GM18858 (cell line): ENCODE data around the gene PPP4R3A.
"Not testable (repeated sequence)": the region's sequence is repeated elsewhere in the genome, so short reads cannot be mapped to it uniquely, and the experiment has no call there.

Source experiments
- ATAC-seq: cut with Tn5 transposase; IDR thresholded peaks from one replicate; pipeline ENCODE4 v1.9.1; 2021; ENCODE audit not compliant: unreplicated experiment

Gene PPP4R3A

DNA sequence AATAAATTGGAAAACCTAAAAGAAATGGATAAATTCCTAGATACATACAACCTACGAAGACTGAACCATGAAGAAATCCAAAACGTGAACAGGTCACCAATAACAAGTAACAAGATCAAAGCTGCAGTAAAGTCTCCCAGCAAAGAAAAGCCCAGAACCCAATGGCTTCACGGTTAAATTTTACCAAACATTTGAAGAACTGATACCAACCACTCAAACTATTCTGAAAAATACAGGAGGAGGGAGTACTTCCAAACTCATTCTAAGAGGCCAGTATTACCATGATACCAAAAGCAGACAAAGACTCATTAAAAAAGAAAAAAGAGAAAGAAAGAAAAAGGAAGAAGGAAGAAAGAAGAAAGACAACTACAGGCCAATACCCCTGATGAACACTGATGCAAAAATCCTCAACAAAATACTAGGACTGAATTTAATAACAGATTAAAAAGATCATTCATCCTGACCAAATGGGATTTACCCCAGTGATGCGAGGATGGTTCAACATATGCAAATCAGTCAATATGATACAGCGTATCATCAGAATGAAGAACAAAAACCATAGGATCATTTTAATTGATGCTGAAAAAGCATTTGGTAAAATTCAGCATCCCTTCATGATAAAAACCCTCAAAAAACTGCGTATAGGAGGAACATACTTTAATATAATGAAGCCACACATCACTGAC, 65.6 kb downstream of the PPP4R3A start:
- no peak for ATAC-seq

DNA sequence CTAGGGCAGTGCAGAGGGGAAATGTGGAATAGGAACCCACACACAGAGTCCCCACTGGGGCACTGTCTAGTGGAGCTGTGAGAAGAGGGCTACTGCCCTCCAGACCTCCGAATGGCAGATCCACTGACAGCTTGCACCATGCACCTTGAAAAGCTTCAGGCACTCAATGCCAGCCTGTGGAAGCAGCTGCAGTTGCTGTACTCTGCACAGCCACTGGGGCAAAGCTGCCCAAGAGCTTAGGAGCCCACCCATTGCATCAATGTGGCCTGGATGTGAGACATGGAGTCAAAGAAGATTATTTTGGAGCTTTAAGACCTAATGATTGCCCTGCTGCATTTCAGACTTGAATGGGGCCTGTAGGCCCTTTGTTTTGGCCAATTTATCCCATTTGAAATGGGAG, 70.8 kb downstream of the PPP4R3A start:
- no peak for ATAC-seq

DNA sequence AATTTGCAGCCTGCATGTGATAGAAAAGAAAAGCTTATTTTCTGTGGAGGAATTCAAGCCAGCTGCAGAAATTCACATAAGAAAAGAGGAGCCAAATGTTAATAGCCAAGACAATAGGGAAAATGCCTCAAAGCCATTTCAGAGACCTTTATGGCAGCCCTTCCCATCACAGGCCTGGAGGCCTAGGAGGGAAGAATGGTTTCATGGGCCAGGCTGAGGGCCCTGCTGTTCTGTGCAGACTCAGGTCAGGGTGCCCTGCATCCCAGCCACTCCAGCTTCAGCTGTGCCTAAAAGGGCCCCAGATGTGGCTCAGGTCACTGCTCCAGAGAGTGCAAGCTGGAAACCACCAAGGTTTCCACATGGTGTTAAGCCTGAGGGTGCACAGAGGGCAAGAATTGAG, 71.3 kb downstream of the PPP4R3A start:
- ATAC-seq: no peak

DNA sequence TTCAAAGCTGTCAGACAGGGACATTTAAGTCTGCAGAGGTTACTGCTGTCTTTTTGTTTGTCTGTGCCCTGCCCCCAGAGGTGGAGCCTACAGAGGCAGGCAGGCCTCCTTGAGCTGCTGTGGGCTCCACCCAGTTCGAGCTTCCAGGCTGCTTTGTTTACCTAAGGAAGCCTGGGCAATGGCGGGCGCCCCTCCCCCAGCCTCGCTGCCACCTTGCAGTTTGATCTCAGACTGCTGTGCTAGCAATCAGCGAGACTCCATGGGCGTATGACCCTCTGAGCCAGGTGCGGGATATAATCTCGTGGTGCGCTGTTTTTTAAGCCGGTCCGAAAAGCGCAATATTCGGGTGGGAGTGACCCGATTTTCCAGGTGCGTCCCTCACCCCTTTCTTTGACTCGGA, 73.8 kb downstream of the PPP4R3A start:
- not testable (repeated sequence) for ATAC-seq

DNA sequence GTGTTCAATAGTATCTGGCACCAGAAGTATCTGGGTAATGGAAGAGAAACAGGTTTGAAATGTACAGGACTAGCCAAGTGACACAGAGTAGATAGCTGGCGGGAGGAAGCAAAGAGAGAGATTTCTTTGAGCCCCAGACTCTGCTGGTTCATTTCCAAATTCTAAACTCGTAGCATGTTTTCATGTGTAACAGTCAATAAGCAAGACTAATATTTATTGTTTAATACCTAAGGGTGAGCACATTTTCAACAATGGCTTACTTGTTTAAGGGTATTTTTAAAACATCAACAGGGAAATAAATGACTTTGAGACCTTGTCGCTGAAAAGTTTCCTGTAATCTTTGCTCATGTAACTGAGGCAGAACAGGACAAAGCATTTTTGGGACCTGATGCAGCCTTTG, 80.7 kb downstream of the PPP4R3A start:
- ATAC-seq: no peak

DNA sequence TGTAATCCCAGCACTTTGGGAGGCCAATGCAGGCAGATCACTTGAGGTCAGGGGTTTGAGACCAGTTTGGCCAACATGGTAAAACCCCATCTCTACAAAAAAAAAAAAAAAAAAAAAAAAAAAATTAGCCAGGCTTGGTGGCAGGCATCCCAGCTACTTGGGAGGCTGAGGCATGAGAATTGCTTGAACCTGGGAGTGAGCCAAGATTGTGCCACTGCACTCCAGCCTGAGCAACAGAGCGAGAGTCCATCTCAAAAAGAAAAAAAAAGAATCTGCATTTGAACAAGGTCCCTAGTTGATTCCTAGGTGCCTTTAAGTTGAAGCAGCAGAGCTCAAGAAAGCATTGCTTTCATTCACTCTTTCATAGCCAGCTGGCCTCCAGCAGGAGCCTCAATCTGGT, 81.2 kb downstream of the PPP4R3A start:
- ATAC-seq: not testable (repeated sequence)

DNA sequence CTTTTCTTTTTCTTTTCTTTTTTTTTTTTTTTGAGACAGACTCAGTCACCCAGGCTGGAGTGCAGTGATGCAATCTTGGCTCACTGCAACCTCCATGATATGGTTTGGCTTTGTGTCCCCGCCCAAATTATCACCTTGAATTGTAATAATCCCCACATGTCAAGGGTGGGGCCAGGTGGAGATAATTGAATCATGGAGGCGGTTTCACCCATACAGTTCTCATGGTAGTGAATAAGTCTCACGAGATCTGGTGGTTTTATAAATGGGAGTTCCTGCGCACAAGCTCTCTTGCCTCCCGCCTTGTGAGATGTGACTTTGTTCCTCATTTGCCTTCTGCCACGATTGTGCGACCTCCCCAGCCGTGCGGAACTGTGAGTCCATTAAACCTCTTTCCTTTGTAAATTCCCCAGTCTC, 84.6 kb downstream of the PPP4R3A start:
- ATAC-seq: not testable (repeated sequence)

DNA sequence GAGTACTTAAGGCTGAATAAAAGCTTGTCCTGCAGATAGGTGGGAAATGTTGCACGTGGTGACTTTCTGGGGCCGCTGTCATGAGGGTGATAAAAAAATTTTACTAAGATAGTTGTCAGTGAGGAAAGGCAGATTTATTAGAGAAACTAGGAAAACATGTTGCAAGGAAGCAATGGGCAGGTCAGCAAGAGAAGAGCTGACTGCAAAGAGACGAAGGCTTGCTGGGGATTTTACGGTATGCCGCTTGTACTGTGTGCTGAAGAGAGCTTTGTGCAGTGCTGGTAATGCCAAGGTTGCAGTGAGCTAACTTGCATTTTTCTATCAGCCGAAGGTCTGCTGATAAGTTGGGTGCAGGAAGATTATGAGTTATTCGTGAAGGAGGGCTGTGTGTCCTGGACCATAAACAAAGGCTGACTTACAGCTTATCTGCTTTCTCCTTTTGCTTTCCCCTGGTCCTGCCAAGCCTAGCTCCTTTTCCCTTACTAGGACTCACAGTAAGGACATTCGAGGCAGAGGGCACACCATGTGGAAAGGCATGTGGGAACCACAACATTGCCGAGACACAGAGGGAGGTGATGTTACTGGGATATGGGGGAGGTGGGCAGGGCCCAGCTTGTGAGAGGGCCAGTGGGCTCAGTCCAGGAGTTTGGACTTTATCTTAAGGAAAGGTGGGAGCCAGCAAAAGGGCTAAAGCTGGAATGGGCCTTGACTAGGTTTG, 85.1 kb downstream of the PPP4R3A start:
- no peak for ATAC-seq

DNA sequence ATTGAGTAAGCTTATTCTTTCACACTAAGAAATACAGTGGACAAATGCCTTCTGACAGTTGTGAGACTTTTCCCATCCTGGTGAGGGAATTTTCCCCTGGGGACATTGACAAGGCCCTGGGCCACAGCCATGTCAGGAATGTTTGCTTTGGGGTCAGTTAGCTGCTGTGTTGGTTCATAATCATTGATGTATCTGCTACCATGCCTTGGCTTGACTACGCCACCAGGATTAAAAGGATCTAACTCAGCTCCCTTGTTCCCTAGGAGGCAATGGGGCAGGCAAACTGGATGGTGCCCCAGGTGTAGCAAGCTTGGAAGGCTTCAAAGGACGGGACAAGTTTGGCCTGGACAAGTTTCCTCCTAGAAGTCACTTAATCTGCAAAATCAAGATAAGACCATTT, 89.4 kb downstream of the PPP4R3A start:
- ATAC-seq: no peak

DNA sequence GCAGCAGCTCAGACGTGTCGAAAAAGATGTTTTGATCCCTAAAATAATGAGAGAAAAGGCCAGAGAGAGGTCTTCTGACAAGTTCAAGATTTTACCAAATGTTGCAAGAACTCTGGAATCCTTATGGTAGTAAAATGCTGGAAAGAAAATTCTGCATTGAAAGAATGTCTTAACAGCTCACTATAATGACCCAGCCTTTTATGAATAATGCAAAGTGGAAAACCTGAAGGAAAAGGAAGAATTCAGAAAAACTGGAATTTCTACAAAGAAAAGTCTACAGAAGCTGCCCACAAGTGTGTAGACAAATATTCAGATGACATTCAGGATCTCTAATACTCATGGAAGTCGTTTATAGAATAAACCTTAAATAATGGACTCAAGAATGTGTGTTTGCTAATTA, 90.7 kb downstream of the PPP4R3A start:
- no peak for ATAC-seq

DNA sequence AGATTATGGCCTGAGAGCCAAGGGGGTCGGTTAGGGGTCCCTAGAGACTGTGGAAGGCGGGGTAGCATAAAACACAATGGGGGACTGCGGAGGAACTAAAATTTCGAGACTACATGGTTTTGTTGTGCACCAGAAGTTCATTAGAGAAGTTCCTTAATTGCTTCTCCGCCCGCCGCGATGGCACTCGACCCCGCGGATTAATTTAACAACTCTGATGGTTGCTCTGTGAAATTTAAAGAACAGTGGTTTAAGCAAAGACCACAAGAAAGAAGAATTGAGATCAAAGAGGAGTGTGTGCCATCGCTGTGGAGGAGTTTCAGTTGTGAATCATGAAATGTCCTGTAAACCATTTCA, 91.1 kb downstream of the PPP4R3A start:
- no peak for ATAC-seq

DNA sequence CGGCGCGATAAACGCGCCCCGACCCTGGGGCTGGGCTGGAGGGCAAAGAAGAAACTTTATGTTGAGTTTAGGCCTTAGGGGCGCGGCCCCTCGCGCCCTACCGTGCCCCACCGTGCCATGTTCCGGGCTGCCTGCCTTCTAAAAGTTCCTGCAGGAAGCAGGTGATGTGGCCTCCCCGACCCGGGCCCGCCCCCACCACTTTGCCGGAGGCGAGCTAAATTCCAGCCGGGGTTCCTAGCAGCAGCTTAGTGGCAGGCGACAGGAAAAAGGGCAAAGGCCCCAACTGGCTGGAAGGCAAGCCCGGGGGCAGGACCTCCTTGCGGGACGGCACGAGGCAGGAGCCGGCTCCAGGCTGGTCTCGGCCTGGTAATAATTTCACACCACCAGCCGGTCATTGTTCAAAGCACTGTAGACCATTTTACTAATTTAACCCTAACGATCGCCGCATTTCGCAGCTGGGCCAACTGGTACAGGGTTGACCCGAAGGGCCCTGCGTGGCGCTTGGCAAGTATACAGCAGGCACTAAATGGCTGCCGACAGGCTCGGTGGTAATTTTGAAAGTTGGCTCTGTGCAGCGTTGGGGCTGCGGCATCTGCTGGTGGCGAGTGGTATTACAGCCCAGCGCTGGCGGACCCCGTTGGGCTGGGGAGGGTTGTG, 91.6 kb downstream of the PPP4R3A start:
- no peak for ATAC-seq

DNA sequence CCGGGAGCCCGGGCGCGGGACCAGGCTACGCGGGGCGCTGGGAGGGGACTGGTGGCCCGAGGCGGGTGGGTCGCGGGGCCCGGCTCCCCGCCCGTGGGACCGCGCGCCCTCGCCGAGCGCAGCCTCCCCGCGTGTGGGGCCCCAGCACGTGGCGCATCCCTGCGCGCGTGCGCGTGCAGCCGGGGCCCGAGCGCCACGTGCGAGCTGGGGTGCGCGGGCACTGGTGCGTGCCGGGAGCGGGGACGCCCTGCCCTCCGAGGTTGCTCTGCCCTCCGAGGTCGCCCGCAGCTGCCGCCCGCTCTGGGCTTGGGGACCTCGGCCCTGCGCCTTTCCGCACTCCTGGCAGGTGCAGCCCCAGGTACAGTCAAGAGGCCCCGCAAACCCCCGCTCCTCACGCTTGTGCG, 92.1 kb downstream of the PPP4R3A start:
- ATAC-seq: peak; percentile 14

DNA sequence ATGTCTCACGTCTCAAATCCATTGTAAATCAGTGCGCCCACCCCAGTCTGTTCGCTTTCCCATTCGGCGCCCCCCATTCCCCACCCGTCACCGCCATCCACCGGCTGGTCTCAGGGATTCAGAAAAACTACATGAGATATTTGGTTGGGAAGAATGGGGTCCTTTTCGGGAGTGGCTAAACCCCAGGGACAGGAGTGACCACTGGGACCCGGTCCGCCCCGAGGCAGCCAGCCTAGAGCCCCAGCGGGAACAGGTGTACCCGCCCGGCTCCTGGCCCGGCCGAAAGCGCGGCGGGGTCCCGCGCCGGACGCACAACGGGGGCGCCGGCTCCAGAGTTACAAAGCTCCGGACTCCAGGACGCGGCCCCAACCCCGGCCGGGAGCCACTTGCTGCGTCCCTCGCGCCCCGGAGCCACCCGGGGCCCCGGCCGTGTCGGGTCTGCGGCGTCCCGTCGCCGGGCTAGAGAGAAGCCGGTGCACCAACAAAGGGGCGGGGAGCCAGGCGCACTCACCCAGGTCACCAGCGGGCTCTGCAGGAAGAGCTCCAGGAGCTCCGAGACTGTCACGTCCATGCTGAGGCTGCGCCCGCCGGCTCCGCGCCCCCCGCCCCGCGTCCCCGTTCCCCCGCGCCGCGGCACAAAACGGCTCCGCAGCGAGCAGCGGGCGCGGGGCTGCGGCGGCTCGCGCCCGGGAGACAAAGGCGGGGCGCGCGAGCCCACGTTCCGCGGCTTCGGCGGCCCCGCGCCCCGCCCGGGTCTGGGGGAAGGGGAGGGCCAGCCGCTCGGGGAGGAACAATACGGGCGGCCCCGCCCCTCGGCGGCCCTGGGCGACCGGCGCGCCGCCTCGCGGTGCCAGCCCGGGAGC, 92.8 kb downstream of the PPP4R3A start, which contains the start of gene CCDC88C:
TSS of gene CCDC88C (minus strand) at position 701 of the 863 bp plus-strand sequence. CDS start at position 571, 130 bp downstream.
- peak; percentile 36 for ATAC-seq

DNA sequence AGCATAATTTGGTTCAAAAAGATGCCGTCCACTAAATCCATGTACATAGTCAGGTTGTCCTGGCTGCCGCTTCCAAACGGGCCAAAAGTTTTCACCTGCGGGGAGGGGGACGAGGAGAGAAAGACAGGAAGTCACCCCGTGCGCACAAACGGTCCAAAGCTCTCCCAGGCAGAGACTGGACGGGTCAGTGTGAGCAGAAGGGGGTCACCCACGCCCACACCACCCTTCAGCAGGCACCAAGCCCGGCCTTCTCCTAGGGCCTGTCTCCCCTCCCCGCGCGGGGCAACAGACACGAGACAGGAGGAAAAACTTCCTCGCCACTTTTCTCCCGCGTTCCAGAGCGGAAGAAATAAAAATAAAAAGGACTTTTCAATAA, 93.4 kb downstream of the PPP4R3A start:
- ATAC-seq: no peak

DNA sequence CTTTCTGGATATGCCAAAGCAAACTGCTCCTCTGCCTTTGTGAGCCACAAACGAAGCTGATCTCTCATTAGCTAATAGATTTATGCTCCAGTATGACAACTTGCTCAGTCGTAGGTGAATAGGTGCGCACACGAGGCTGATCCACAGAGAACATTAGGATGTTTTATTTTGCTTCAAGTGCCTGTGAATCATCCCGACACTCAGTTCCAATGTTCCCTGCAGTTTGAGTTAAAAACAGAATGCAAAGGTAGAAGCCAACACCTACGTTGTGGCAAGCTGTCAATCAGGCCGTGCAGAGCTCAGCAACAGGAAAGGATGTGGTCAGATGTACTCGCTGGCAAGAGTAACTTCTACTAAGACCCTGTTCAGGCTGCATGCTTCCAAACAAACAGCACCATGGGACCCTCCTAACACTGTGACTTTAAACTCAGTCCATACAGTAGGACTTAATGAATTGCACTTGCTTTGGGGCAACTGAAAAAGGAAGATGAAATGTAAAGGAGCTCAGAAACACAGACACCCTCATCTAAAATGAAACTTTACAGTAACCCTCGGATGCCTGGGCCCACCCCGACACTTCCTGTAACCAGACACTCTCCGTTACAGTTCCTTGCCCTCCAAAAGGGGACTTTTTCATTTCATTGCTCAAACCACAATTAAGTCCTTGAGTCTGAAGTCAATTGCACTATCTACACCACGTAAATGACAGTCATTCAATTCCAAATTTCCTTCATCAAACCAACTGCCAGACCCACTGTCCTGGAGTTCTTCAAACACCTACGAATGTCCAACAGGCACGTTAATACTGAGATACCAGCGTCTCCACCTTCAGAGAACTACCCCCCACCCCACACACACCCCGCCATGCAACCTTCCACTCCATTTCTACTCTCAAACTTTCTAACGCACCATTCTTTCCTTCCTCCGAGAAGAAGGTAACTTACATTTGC, 94.0 kb downstream of the PPP4R3A start:
- peak; percentile 46 for ATAC-seq

DNA sequence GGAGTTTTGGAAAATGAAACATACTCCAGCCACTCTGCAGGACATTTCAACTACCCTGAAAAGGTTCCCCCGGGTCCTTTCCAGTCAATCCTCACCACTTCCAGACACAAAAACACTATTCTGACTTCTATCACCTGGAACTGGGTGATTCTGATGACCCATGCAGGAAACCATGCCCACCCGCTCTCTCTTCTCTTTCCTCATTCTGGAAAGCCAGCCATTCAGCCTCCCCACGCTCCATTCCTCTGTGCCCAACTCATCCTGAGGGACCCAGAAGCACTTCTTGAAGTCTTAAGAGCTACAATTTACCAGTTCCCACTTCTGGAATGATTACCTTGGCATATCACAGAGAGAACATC, 95.7 kb downstream of the PPP4R3A start:
- ATAC-seq: no peak

DNA sequence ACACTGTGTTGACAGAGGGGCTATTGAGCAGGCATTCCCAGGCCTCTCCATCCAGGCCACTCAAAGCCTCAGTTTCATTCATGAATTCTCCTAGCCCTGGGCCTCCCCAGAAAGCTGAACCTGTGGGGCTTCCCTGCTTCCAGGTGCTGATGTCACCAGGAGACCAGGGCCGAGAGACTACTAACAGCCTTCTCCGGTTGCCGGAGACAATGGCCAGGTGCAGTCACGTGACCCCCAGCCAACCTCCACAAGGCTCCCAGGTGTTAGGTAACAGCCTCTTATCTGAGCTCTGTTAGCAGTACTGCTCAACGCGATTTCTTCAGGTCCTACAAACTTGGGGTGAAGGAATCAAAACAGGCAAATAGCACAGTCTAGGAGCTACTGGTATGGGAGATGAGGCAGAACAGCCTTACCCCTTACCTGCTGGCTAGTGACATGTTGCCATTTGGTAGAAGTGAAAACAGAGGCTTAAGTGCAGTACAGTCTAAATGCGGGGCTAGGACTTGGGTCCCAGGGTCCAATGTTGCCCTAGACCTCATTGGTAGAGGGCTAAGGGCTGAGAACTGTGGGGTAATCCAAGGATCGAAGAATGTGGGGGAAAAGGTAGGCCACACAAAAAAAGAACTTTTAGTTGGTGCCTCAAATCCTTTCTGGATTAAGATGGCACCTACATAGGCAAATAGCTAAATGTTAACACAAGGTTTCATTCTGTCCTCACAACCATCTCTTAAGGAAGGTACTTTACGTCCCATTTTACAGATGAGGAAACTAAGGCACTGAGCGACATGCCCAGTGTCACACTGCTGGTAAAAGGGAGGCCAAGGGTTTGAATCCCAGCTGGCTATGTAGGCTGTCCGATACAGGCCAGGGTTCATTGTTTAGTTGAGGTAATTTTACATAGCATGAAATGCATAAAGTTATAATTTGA, 96.3 kb downstream of the PPP4R3A start:
- no peak for ATAC-seq

DNA sequence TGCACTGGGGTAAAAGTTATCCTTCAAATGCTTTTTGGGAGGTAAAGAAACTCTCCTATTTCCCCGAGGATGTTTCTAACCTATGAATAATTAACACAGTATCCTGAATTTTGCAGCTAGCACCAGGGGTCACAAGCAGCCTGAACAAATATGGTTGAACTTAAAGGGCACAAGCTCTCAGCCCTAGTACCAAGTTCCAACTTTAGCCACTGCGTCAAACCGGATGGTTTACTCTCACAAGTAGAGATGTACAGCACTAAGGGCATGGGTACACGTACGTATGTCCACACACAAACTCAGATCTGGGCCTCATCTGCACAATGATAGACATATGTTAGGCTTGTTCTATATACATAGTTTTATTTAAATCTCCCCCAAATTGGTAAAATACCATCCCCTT, 97.2 kb downstream of the PPP4R3A start:
- ATAC-seq: no peak
